ENCODE results near the gene TAMM41. TPM values are rescaled to one million over a fixed set of nuclear protein-coding genes. Genes with fewer than 3 reads are reported as not detected.

The TAMM41 gene
- total RNA-seq, 1 experiment from 2014 or later: 19.7 TPM

DNA sequence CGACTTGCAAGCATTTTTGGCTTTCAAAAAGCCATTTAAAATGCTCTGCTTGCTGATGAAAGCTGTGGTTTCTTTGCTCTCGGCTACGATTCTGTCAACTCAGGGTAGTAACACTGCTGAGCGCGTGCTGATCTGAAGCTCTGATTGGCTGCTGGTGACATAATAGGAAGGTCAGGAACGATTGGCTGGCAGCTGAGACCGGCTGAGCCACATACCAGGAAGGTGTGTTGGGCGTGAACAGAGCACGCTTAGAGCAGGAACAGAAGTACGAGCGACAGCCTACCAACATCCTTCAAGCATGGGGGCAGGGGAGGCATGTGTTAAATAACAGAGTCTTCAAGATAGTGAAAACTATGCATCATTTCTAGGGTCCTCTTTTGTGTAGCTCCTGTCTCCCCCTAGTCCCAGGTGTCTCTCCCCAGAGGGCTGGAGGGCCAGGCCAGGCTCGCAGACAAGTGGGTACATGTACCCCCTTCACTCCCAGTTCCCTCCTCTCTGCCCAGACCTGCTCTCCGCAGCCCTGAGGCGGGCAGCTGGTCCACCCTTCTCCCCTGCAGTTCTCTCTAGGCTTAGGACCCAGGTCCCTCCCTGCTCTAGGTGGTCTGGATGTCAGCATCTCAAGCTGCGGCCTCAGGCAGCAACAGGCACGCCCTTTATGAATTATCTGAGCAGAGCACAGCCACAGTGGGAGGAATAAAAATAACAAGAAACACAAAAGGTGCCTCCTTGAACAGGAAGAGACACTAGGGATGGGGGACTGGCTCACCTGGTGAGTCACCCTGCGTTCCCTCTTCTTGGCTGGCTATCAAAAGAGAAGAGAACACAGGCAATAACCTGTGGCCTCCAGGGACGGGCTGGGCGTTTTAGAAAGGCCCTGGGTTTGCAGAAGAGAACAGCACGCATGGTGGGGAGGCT, 76.0 kb downstream of the TAMM41 start:
- ChIA-PET POLR2A (interaction anchor here (0.5 to 1.1 kb wide), 3 partner anchors 51 to 499 kb away, joined by 3 to 5 read pairs (median 4); partner anchors contain the start of gene ATG7), CTCF (interaction anchor here (0.5 to 1.0 kb wide), 4 partner anchors 13 to 391 kb away, joined by 3 to 4 read pairs (median 3); no protein-coding TSS in a partner anchor)
- H3K27me3 ChIP-seq (replicated peaks; ENCODE audit: control insufficient read depth, insufficient read depth, low read length): no peaks in the 10 kb centered on the region
- H3K4me1 ChIP-seq: peaks cover 7% of the 10 kb centered on the region
- H3K27me3 Mint-ChIP-seq (ENCODE audit: insufficient read depth, unreplicated experiment): no peaks in the 10 kb centered on the region
- intact Hi-C loops (cut with micrococcal nuclease; ENCODE audit: unreplicated experiment): loop anchor here (1.0 to 5.0 kb wide), 2 partner anchors 33 to 49 kb away; no protein-coding TSS in a partner anchor
- H3K9me3 ChIP-seq: no peaks in the 10 kb centered on the region
- peak overlapping the region; percentile 81 for H3K4me3 Mint-ChIP-seq (ENCODE audit: unreplicated experiment)
- H3K27ac Mint-ChIP-seq (ENCODE audit: unreplicated experiment): peak overlapping the region; percentile 94
- H3K36me3 Mint-ChIP-seq (ENCODE audit: insufficient read depth, unreplicated experiment): peaks cover 16% of the 10 kb centered on the region
- H3K9me3 Mint-ChIP-seq (ENCODE audit: unreplicated experiment): no peaks in the 10 kb centered on the region
- H3K4me3 ChIP-seq (ENCODE audit: low read depth, low read length): peak overlapping the region; percentile 23
- TSS peak; percentile 95 for BruUV-seq (replicated peaks)
- peaks cover 19% of the 10 kb centered on the region for H3K4me1 Mint-ChIP-seq (ENCODE audit: low read depth, unreplicated experiment)
- TF ChIP-seq, protein P1, sequence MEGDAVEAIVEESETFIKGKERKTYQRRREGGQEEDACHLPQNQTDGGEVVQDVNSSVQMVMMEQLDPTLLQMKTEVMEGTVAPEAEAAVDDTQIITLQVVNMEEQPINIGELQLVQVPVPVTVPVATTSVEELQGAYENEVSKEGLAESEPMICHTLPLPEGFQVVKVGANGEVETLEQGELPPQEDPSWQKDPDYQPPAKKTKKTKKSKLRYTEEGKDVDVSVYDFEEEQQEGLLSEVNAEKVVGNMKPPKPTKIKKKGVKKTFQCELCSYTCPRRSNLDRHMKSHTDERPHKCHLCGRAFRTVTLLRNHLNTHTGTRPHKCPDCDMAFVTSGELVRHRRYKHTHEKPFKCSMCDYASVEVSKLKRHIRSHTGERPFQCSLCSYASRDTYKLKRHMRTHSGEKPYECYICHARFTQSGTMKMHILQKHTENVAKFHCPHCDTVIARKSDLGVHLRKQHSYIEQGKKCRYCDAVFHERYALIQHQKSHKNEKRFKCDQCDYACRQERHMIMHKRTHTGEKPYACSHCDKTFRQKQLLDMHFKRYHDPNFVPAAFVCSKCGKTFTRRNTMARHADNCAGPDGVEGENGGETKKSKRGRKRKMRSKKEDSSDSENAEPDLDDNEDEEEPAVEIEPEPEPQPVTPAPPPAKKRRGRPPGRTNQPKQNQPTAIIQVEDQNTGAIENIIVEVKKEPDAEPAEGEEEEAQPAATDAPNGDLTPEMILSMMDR (IDR thresholded peaks at IDR 0.05; ENCODE audit: insufficient read depth in 1 of 2, low read depth in 1 of 2, low read length in 1 of 2, severe bottlenecking in 1 of 2, unreplicated experiment in 1 of 2): no peak
- DNase-seq: peak; percentile 89 to 94
- no peaks in the 10 kb centered on the region for H3K36me3 ChIP-seq (ENCODE audit: control insufficient read depth, insufficient read depth, low read length)

DNA sequence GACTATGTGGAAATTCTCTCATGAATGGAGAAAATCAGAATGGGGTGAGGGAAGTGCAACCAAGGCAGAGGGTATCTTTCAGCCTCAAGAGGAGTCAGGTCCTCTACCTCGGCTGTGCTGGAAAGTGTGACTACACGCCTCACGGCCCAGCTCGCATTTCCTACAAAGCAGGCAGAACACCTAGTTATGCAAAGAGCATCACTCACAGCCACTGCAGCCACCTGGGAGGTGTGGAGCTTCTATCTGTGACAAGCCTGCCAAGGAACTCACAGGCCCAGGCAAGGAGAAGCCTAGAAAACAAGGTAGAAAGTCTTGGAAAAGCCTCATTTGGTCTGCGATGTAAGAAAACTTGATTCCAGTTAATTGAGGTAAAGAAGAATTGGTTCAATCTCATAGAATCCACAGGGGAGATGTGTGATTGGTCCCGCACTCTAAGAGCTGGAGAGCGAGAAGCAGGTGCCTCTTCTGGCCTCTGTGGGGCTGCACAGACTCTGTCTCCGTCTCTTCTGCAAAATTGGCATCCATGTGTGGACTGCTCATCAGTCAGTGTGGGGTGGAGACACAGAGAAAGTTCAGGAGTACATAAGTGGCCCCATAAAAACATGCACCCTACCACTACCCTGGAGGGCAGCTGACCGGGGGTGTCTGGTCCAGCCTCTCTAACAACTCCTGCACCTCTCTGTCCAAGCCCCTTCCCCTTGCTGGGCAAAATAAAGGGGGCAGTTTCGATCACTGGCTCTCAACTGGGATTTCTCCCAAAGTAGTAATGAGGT, 76.8 kb downstream of the TAMM41 start:
- POLR2A ChIA-PET: interaction anchor here (0.7 to 1.1 kb wide), 2 partner anchors 50 to 498 kb away, joined by 4 to 5 read pairs; partner anchors contain the start of gene ATG7
- peaks cover 19% of the 10 kb centered on the region for H3K4me1 Mint-ChIP-seq (ENCODE audit: low read depth, unreplicated experiment)
- H3K9me3 Mint-ChIP-seq (ENCODE audit: unreplicated experiment): no peaks in the 10 kb centered on the region
- TSS peak; percentile 97 for BruUV-seq (replicated peaks)
- H3K4me3 Mint-ChIP-seq (ENCODE audit: unreplicated experiment): peak overlapping the region; percentile 81
- no peak for DNase-seq
- Histone ChIP-seq H3K4me1 (peaks cover 7% of the 10 kb centered on the region), H3K4me3 (ENCODE audit: low read depth, low read length) (peak overlapping the region; percentile 23), H3K36me3 (ENCODE audit: control insufficient read depth, insufficient read depth, low read length) (no peaks in the 10 kb centered on the region), H3K9me3 (no peaks in the 10 kb centered on the region), H3K27me3 (replicated peaks; ENCODE audit: control insufficient read depth, insufficient read depth, low read length) (no peaks in the 10 kb centered on the region)
- H3K27ac Mint-ChIP-seq (ENCODE audit: unreplicated experiment): peak overlapping the region; percentile 94
- H3K27me3 Mint-ChIP-seq (ENCODE audit: insufficient read depth, unreplicated experiment): no peaks in the 10 kb centered on the region
- peaks cover 16% of the 10 kb centered on the region for H3K36me3 Mint-ChIP-seq (ENCODE audit: insufficient read depth, unreplicated experiment)
- TF ChIP-seq, protein P1 (IDR thresholded peaks at IDR 0.05; ENCODE audit: insufficient read depth in 1 of 2, low read depth in 1 of 2, low read length in 1 of 2, severe bottlenecking in 1 of 2, unreplicated experiment in 1 of 2): no peak
- intact Hi-C loops (cut with micrococcal nuclease; ENCODE audit: unreplicated experiment): loop anchor here (1.0 to 5.0 kb wide), 2 partner anchors 33 to 49 kb away; no protein-coding TSS in a partner anchor
- CTCF ChIA-PET: interaction anchor here (0.5 to 1.0 kb wide), 4 partner anchors 14 to 390 kb away, joined by 3 to 4 read pairs (median 3); no protein-coding TSS in a partner anchor

DNA sequence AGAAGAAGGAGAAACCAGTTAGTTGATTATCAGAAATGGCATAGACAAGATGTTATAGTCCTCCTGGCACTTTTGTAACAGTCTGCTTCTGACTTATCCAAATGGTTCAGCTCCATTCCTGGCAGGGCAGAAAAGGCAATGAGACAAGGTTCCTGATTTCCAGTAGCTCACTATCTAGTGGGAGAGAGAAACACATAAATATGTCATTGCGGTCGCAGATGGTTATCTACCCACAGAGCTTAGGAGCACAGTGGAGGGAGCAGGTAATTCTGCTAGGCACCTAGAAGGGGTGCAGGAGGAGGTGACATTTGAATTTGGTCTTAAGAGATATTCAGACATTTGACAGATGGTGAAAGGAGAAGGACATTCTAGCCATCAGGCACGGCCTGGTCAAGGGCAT, 78.1 kb downstream of the TAMM41 start:
- intact Hi-C loops (cut with micrococcal nuclease; ENCODE audit: unreplicated experiment): no loop called here
- no peak overlapping the region for H3K4me3 ChIP-seq (ENCODE audit: low read depth, low read length)
- peaks cover 19% of the 10 kb centered on the region for H3K4me1 Mint-ChIP-seq (ENCODE audit: low read depth, unreplicated experiment)
- peak overlapping the region; percentile 34 for H3K4me3 Mint-ChIP-seq (ENCODE audit: unreplicated experiment)
- H3K27me3 ChIP-seq (replicated peaks; ENCODE audit: control insufficient read depth, insufficient read depth, low read length): no peaks in the 10 kb centered on the region
- no TSS peak for BruUV-seq (replicated peaks)
- no peaks in the 10 kb centered on the region for H3K9me3 ChIP-seq
- no peaks in the 10 kb centered on the region for H3K9me3 Mint-ChIP-seq (ENCODE audit: unreplicated experiment)
- DNase-seq: no peak
- POLR2A ChIA-PET: no interaction called here
- no peaks in the 10 kb centered on the region for H3K36me3 ChIP-seq (ENCODE audit: control insufficient read depth, insufficient read depth, low read length)
- peaks cover 16% of the 10 kb centered on the region for H3K36me3 Mint-ChIP-seq (ENCODE audit: insufficient read depth, unreplicated experiment)
- H3K4me1 ChIP-seq: peaks cover 7% of the 10 kb centered on the region
- CTCF ChIA-PET: no interaction called here
- H3K27ac Mint-ChIP-seq (ENCODE audit: unreplicated experiment): no peak overlapping the region
- TF ChIP-seq, protein P1 (IDR thresholded peaks at IDR 0.05; ENCODE audit: insufficient read depth in 1 of 2, low read depth in 1 of 2, low read length in 1 of 2, severe bottlenecking in 1 of 2, unreplicated experiment in 1 of 2): no peak
- no peaks in the 10 kb centered on the region for H3K27me3 Mint-ChIP-seq (ENCODE audit: insufficient read depth, unreplicated experiment)
